Keratinocyte (primary cell): Measurements from ENCODE around the gene RANGRF.

Experiments used
- EZH2 ChIP-seq: IDR thresholded peaks from one replicate; pipeline ENCODE4 v1.6.1; 2012; ENCODE audit warnings: inconsistent platforms, mild to moderate bottlenecking, low read length, moderate library complexity
- TF ChIP-seq, protein P1 (sequence below), 3 experiments: IDR thresholded peaks in 1 of 3; conservative IDR thresholded peaks in 1 of 3; optimal IDR thresholded peaks in 1 of 3; 2 replicates in 2 of 3; 3 replicates in 1 of 3; pipeline versions ENCODE3 to v1.5.1; 2011; ENCODE audit warnings: low read length in 3 of 3, mild to moderate bottlenecking in 3 of 3, moderate library complexity in 2 of 3, control low read depth in 1 of 3, inconsistent platforms in 1 of 3; ENCODE audit not compliant: insufficient read depth in 2 of 3; ENCODE audit errors: extremely low read depth in 1 of 3

GRCh38 chr17:8257801-8258200 is 30.7 kb upstream of the RANGRF start:
- TF ChIP-seq EZH2, result no peak
- TF ChIP-seq, protein P1, sequence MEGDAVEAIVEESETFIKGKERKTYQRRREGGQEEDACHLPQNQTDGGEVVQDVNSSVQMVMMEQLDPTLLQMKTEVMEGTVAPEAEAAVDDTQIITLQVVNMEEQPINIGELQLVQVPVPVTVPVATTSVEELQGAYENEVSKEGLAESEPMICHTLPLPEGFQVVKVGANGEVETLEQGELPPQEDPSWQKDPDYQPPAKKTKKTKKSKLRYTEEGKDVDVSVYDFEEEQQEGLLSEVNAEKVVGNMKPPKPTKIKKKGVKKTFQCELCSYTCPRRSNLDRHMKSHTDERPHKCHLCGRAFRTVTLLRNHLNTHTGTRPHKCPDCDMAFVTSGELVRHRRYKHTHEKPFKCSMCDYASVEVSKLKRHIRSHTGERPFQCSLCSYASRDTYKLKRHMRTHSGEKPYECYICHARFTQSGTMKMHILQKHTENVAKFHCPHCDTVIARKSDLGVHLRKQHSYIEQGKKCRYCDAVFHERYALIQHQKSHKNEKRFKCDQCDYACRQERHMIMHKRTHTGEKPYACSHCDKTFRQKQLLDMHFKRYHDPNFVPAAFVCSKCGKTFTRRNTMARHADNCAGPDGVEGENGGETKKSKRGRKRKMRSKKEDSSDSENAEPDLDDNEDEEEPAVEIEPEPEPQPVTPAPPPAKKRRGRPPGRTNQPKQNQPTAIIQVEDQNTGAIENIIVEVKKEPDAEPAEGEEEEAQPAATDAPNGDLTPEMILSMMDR (optimal IDR thresholded peaks at IDR 0.05 in 1 of 3, IDR thresholded peaks at IDR 0.05 in 1 of 3, conservative IDR thresholded peaks at IDR 0.05 in 1 of 3; ENCODE audit: extremely low read depth in 1 of 3, insufficient read depth in 2 of 3, low read length in 3 of 3), result no peak
